GM12875 (cell line): Measurements from ENCODE around the gene GIMAP8.
"Not testable (repeated sequence)": the region's sequence is repeated elsewhere in the genome, so short reads cannot be mapped to it uniquely, and the experiment has no call there.

Experiments
- H3K4me3 ChIP-seq: one replicate; pipeline ENCODE4 v1.5.1; 2011; ENCODE audit warnings: low read depth, low read length, control low read depth
- TF ChIP-seq, protein P1 (sequence below): IDR thresholded peaks from 2 replicates; pipeline ENCODE4 v1.5.1; 2011; ENCODE audit warnings: low read depth, mild to moderate bottlenecking, control low read depth, inconsistent platforms, low read length, moderate library complexity, borderline replicate concordance; ENCODE audit not compliant: insufficient read depth

GIMAP8 gene

DNA sequence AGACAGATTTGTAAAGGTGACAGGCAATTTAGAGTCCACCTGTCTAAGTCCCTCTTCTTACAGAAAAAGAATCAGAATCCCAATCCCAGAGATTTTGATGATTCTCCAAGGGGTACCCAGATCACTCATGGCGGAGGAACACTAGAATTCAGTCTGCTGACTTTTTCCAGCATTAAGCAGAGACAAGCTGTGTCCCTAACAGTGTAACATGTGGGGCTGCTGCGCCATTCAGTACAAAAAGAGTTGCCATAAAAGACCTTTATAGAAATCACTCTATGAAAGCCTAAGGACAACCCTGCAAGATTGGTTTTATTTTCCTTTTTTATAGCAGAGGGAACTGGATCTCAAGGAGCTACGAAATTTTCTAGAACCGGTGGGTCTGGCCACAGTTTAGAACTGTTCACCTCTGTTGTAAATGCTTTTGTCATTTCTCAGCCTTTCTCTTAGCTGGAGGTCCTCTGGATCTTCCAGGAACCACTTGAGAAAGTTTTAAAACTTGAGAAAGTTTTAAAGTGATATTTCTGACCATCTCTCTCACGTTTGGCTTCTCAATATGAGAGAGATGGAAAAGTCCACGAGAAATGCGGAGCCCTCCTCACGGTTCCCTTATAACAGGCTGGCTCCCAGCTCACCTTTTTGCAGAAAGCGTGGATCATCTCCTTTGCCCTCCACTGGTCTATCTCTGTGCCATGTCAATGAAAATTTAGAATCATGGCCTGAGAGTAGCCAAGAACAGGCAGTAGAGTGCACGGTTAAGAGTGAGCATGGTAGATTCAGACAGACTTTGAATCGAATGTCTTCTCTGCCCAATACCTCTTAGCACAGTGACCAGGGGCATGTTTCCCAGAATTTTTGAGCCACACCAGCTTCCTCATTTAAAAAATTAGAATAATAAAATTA, 65.1 kb downstream of the GIMAP8 start:
- H3K4me3 ChIP-seq: peak overlapping the region; percentile 68
- TF ChIP-seq, protein P1, sequence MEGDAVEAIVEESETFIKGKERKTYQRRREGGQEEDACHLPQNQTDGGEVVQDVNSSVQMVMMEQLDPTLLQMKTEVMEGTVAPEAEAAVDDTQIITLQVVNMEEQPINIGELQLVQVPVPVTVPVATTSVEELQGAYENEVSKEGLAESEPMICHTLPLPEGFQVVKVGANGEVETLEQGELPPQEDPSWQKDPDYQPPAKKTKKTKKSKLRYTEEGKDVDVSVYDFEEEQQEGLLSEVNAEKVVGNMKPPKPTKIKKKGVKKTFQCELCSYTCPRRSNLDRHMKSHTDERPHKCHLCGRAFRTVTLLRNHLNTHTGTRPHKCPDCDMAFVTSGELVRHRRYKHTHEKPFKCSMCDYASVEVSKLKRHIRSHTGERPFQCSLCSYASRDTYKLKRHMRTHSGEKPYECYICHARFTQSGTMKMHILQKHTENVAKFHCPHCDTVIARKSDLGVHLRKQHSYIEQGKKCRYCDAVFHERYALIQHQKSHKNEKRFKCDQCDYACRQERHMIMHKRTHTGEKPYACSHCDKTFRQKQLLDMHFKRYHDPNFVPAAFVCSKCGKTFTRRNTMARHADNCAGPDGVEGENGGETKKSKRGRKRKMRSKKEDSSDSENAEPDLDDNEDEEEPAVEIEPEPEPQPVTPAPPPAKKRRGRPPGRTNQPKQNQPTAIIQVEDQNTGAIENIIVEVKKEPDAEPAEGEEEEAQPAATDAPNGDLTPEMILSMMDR: no peak

DNA sequence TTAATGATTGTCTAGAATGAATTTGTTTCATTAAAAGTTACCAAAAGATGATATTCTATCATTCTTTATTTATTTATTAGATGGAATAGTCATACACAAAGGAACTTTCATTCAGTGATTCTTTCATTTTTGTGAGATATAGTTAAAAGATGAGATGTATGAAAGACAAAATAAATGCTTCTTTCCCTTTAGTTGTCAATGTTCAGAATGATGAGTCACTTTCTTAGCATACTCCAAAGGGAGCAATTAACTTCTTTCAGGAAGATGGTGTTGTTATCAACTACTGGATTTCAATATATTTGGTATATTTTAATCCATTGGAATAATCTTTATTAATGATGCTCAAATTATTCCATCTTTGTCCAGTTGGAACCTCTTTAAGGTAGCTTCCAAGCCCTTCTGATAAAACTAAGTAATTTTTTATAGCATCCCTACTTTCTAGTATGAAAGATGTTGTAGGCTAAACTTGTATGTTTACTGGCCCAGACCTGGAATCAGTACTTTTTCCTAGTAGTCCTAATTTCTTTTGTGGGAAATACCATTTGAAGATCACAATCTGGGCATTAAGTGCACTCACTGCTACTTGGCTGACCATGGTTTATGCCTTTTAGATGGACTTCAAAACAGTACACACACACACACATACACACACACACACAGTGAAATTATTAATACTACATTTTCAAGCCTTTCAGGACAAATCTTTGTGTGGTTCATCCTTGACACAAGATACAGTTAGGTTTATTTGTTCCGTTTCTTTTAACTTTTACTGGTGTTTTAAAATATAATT, 66.7 kb downstream of the GIMAP8 start:
- TF ChIP-seq, protein P1: no peak
- H3K4me3 ChIP-seq: peak overlapping the region; percentile 68

DNA sequence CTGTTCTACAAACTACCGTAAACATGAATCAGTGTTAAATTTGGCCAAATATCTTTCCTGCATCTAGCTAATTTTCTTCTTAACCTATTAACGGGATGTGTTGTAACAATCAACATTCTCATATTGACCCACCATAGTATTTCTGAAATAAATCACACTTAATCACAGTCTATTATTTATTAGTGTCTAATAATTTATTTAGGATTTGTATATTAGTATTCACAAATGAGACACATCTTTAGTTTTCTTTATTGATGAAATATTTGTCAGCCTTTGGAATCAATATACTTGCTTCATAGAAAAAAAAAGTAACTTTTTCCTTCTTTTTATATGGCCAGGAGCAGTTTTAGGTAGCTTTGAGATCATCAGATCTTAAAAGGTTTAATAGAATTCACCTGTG, 68.9 kb downstream of the GIMAP8 start:
- TF ChIP-seq, protein P1: no peak
- no peak overlapping the region for H3K4me3 ChIP-seq

DNA sequence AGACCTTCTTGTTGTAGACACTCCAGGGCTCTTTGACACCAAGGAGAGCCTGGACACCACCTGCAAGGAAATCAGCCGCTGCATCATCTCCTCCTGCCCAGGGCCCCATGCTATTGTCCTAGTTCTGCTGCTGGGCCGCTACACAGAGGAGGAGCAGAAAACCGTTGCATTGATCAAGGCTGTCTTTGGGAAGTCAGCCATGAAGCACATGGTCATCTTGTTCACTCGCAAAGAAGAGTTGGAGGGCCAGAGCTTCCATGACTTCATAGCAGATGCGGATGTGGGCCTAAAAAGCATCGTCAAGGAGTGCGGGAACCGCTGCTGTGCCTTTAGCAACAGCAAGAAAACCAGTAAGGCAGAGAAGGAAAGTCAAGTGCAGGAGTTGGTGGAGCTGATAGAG, 69.7 kb downstream of the GIMAP8 start:
- TF ChIP-seq, protein P1: no peak
- no peak overlapping the region for H3K4me3 ChIP-seq

DNA sequence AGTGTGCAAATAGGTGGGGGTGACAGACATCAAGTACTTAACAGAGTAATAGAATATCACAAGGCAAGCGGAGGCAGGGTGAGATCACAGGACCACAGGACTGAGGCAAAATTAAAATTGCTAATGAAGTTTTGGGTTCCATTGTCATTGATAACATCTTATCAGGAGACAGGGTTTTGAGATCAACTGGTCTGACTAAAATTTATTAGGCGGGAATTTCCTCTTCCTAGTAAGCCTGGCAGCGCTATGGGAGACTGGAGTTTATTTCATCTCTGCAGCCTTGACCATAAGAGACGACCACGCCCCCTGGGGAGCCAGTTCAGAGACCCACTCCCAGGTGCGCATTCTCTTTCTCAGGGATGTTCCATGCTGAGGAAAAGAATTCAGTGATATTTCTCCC, 72.5 kb downstream of the GIMAP8 start:
- H3K4me3 ChIP-seq: not testable (repeated sequence)

DNA sequence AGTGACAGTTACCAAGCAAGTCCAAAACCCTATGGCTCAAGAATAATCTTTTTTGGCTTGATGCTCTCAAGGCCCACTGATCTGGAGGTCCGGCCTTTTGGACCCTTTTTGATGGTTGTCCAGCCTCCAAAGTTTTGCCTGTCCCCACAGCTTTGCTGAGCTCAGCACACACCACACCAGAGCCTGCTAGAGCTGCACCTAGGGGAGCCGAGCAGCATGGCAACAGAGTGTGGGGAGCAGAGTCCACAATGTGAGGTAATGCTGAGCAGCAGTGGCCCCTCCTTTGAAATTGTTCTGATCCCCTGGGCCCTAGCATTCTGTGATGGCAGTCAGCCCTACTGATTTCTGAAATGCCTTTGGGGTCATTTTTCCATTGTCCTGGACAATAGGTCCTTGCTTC, 73.6 kb downstream of the GIMAP8 start:
- TF ChIP-seq, protein P1: no peak

More for the DNA sequence above, 73.6 kb downstream of the GIMAP8 start:
- no peak overlapping the region for H3K4me3 ChIP-seq
